Kidney epithelial cell (primary cell): ENCODE data around the gene PFN4. TPM values are rescaled to one million over a fixed set of nuclear protein-coding genes. Genes with fewer than 3 reads are reported as not detected.
"Not testable (repeated sequence)": the region's sequence is repeated elsewhere in the genome, so short reads cannot be mapped to it uniquely, and the experiment has no call there.

Experiments used
- DNase-seq: peaks from one replicate; pipeline ENCODE4 v3.0.0-alpha.2; 2010; ENCODE audit warnings: low read depth
- H3K27me3 ChIP-seq: 2 replicates; pipeline ENCODE4 v1.6.0; 2011; ENCODE audit warnings: low read length; ENCODE audit not compliant: control insufficient read depth, insufficient read depth
- H3K36me3 ChIP-seq: 2 replicates; pipeline ENCODE4 v1.5.1; 2011; ENCODE audit warnings: low read length; ENCODE audit not compliant: control insufficient read depth, insufficient read depth
- H3K4me3 ChIP-seq: 2 replicates; pipeline ENCODE4 v1.5.1; 2011; ENCODE audit warnings: low read depth, mild to moderate bottlenecking, control low read depth, low read length
- total RNA-seq: library from RNA; depleted of rRNA; stranded (reverse); fragments of >200 nt; gene quantifications from 2 replicates; pipeline ENCODE4 v1.2.3, GENCODE V29; 2015
- TF ChIP-seq, protein P1 (sequence below): IDR thresholded peaks from 2 replicates; pipeline ENCODE4 v1.5.1; 2011; ENCODE audit warnings: mild to moderate bottlenecking, moderate library complexity, low read length, control low read depth, inconsistent platforms; ENCODE audit not compliant: insufficient read depth, poor library complexity, severe bottlenecking

Gene PFN4
- total RNA-seq, 1 donor from 2014 or later: 1.9 TPM

DNA sequence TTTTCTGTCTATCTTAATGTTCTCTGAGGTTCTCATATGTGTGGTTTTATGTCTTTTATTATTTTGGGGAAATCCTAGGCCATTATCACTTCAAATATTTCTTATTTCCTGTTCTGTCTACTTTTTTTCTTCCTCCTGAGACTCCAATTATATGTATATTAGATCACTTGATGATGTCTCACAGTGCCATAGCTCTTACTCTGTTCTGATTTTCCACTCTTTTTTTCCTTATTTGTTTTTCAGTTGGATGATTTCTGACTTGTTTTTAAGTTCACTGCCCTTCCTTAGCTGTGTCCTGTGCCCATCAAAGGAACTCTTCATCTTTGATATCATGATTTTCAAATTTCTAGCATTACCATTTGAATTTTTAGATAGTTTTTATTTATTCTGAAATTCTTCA lies 24.2 kb upstream of the PFN4 start:
- no peak for DNase-seq
- TF ChIP-seq, protein P1, sequence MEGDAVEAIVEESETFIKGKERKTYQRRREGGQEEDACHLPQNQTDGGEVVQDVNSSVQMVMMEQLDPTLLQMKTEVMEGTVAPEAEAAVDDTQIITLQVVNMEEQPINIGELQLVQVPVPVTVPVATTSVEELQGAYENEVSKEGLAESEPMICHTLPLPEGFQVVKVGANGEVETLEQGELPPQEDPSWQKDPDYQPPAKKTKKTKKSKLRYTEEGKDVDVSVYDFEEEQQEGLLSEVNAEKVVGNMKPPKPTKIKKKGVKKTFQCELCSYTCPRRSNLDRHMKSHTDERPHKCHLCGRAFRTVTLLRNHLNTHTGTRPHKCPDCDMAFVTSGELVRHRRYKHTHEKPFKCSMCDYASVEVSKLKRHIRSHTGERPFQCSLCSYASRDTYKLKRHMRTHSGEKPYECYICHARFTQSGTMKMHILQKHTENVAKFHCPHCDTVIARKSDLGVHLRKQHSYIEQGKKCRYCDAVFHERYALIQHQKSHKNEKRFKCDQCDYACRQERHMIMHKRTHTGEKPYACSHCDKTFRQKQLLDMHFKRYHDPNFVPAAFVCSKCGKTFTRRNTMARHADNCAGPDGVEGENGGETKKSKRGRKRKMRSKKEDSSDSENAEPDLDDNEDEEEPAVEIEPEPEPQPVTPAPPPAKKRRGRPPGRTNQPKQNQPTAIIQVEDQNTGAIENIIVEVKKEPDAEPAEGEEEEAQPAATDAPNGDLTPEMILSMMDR: no peak
- Histone ChIP-seq H3K27me3 (no peaks in the 10 kb centered on the region), H3K4me3 (no peak overlapping the region), H3K36me3 (no peaks in the 10 kb centered on the region)

DNA sequence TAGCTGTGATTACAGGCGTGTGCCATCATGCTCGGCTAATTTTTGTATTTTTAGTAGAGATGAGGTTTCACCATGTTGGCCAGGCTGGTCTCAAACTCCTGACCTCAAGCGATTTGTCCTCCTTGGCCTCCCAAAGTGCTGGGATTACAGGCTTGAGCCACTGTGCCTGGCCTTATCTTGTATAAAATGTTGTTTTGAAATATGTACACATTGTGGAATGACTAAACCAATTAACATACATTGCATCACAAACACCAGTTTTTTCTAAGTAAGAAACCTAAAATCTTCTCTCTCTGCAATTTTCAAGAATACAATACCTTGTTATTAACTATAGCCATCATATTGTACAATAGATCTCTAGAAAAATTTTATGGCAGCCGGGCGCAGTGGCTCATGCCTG lies 17.2 kb upstream of the PFN4 start:
- not testable (repeated sequence) for H3K4me3 ChIP-seq, DNase-seq, H3K27me3 ChIP-seq, H3K36me3 ChIP-seq

DNA sequence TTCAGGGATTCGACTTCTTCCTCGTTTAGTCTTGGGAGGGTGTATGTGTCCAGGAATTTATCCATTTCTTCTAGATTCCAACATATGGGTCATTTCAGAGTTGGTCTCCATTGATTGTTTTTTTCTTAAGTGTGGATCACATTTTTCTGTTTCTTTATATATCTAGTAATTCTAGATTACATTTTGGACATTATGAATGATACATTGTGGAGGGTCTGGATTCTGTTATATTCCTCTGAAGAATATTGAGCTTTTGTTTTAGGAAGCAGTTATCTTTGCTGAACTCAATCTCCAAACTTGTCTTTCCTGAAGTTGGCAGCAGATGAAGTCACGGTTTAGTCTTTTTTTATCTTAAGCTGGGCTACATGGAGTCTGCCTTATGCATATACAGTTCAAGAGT lies 9.4 kb upstream of the PFN4 start:
- Histone ChIP-seq H3K36me3 (no peaks in the 10 kb centered on the region), H3K27me3 (no peaks in the 10 kb centered on the region), H3K4me3 (no peak overlapping the region)
- TF ChIP-seq, protein P1: no peak
- no peak for DNase-seq

DNA sequence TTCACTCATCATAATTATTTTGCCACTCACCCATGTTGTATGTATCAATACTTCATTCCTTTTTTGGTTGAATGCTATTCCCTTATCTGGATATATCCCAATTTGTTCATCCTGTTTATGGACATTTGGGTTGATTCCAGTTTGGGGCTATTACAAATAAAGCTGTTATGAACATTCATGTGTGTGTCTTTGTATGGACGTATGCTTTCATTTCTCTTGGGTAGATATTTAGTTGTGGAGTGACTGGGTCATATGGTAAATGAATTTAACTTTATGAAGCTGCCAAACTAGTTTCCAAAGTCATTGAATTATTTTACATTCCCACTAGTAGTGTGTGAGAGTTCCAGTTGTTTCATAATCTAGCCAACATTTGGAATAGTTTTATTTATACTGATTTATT lies 2.8 kb upstream of the PFN4 start:
- H3K27me3 ChIP-seq: no peaks in the 10 kb centered on the region
- no peak overlapping the region for H3K4me3 ChIP-seq
- TF ChIP-seq, protein P1: no peak
- no peak for DNase-seq
- H3K36me3 ChIP-seq: no peaks in the 10 kb centered on the region

DNA sequence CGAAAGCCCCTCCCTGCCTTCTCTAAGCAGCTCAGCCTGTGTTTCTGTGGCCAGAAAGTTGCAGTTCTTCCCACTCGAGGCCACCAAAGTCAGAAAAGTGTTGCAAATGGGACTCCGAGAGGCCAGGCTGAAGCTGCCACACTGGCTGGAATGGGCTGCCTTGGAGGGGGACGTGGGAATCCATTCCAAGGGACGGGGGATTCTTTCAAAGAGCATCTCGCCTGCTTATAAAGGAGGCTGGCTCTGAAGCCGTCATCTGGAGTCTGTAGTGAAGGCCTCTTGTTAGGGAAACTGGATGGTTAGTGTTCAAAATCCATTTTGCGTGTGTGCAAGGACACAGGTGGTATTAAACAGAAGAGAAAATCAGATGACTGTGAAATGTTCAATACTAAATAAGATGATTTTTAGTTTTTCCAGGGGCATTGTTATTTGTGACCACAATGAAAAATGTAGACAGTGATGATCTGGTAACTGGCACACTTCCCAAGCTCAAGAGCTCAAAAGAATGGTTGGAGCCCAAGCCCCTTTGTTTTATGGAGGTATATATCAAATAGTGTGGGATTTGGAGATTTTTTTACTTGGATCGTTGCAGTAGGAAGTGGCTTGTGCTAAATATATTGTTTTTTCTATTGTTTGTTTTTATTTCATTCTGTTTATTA lies 917 bp upstream of the PFN4 start:
- no peak for DNase-seq
- Histone ChIP-seq H3K36me3 (no peaks in the 10 kb centered on the region), H3K27me3 (no peaks in the 10 kb centered on the region), H3K4me3 (peak overlapping the region; percentile 69)
- TF ChIP-seq, protein P1: no peak

DNA sequence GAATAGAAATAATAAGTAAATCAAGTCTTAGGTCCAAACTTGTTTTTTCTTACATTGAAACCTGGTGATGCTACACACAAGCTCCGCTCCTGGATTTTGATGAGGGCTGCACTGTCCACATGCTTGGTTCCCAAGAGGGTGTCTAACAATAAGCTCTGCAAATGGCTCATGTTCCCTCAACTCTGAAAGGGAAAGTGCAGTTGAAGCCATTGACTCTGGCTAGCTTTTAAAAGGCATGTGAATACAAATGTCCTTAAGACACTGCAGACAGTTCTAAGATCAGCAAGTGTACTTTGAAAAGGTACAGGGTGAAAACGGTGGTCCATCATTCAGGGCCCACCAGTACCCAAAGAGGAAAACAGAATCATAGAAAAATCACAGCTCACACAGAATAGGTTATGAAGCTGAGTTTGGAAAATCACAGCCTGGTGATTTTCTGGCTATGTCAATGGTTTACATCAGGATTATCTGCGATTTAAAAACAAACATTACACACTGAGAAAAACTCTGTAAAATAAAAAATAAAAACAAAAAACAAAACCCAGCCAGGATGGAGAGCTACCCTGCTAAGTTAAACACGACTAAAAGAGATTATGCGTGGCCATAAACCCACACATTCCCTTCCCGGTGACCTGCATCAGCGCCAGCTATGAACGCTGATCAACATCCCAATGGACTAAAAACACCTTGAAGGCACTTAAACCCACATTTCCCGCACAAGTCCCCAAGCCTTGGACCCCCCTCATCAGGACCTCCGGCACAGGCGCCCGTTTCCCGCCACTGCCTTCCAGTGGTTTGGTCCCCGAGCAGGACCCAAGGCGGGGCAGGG lies 554 bp downstream of the PFN4 start:
- DNase-seq: no peak
- Histone ChIP-seq H3K4me3 (peak overlapping the region; percentile 69), H3K27me3 (no peaks in the 10 kb centered on the region), H3K36me3 (no peaks in the 10 kb centered on the region)
- TF ChIP-seq, protein P1: no peak
